SK-N-SH (cell line): ENCODE results near the gene ACAP1.

ENCODE experiments used
- EP300 ChIP-seq, 2 experiments: IDR thresholded peaks; 2 replicates each; pipeline versions ENCODE4 v1.4.0 to v1.6.1; 2012; ENCODE audit warnings: borderline replicate concordance in 1 of 2, low read depth in 1 of 2, low read length in 1 of 2
- EZH2phosphoT487 ChIP-seq: fragments of 200-600 bp; sonication (generic); IDR thresholded peaks from 2 replicates; pipeline ENCODE4 v1.6.1; 2017; ENCODE audit warnings: low read depth, mixed run types, mild to moderate bottlenecking, antibody characterized with exemption, moderate library complexity, borderline replicate concordance
- FOXJ3 ChIP-seq: sonication (generic); formaldehyde crosslinking; IDR thresholded peaks from 2 replicates; pipeline ENCODE4 v1.5.1; 2020; ENCODE audit warnings: mild to moderate bottlenecking, missing genetic modification reagents
- MEF2A ChIP-seq: IDR thresholded peaks from 2 replicates; pipeline ENCODE4 v1.4.0; 2012; ENCODE audit warnings: low read depth, borderline replicate concordance
- POLR2AphosphoS5 ChIP-seq: IDR thresholded peaks from 2 replicates; pipeline ENCODE4 v1.6.1; 2012; ENCODE audit warnings: low read depth, low read length
- SIN3A ChIP-seq: IDR thresholded peaks from 2 replicates; pipeline ENCODE4 v1.6.1; 2012; ENCODE audit warnings: low read depth, mild to moderate bottlenecking, low read length, moderate library complexity, borderline replicate concordance
- SMC3 ChIP-seq: IDR thresholded peaks from 2 replicates; pipeline ENCODE4 v1.6.1; 2012; ENCODE audit warnings: low read depth, low read length, improper control_type of control experiment
- TAF1 ChIP-seq: IDR thresholded peaks from 2 replicates; pipeline ENCODE4 v1.6.1; 2012; ENCODE audit warnings: low read depth, mild to moderate bottlenecking, low read length, moderate library complexity, borderline replicate concordance
- TF ChIP-seq, protein P1 (sequence below): fragments of 200-600 bp; sonication (generic); IDR thresholded peaks from 2 replicates; pipeline ENCODE4 v1.6.1; 2017; ENCODE audit warnings: antibody characterized with exemption, mild to moderate bottlenecking, moderate library complexity
- TF ChIP-seq, protein P2 (sequence below): fragments of 150-350 bp; IDR thresholded peaks from 2 replicates; pipeline ENCODE4 v1.6.1; 2017; ENCODE audit warnings: antibody characterized with exemption, low read length, low read depth, borderline replicate concordance
- TF ChIP-seq, protein P3 (sequence below): IDR thresholded peaks from 2 replicates; pipeline ENCODE4 v1.4.0; 2012; ENCODE audit warnings: low read depth, borderline replicate concordance
- TF ChIP-seq, protein P4 (sequence below): IDR thresholded peaks from 2 replicates; pipeline ENCODE4 v1.6.1; 2012; ENCODE audit warnings: mild to moderate bottlenecking, low read depth, low read length, moderate library complexity

DNA sequence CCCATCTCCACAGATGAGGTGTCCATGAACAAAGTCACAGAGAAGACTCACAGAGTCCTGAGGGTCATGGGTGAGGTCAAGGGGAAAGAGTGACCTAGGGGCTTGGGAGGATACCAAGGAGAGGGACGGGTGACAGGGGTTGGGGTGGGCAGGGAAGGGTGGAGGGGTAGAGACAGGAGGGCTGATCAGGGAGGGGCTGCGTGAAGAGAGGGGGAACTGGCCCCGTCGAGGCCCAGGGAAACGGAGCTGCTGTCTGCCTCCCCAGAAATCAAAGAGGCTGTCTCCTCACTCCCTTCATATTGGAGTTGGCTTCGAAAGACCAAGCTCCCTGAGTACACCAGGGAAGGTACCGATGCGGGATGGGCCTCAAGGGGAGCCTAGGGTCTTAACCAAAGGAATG is 19.2 kb downstream of the ACAP1 start:
- no peak for TF ChIP-seq EP300 (IDR thresholded peaks at IDR 0.05; ENCODE audit: borderline replicate concordance in 1 of 2, low read depth in 1 of 2, low read length in 1 of 2)
- no peak for TF ChIP-seq POLR2AphosphoS5
- no peak for TF ChIP-seq FOXJ3 (CRISPR knock-in tag)
- TF ChIP-seq, protein P1, sequence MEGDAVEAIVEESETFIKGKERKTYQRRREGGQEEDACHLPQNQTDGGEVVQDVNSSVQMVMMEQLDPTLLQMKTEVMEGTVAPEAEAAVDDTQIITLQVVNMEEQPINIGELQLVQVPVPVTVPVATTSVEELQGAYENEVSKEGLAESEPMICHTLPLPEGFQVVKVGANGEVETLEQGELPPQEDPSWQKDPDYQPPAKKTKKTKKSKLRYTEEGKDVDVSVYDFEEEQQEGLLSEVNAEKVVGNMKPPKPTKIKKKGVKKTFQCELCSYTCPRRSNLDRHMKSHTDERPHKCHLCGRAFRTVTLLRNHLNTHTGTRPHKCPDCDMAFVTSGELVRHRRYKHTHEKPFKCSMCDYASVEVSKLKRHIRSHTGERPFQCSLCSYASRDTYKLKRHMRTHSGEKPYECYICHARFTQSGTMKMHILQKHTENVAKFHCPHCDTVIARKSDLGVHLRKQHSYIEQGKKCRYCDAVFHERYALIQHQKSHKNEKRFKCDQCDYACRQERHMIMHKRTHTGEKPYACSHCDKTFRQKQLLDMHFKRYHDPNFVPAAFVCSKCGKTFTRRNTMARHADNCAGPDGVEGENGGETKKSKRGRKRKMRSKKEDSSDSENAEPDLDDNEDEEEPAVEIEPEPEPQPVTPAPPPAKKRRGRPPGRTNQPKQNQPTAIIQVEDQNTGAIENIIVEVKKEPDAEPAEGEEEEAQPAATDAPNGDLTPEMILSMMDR, result no peak
- no peak for TF ChIP-seq TAF1
- TF ChIP-seq SMC3, result no peak
- TF ChIP-seq MEF2A, result no peak
- no peak for TF ChIP-seq SIN3A
- TF ChIP-seq, protein P2, sequence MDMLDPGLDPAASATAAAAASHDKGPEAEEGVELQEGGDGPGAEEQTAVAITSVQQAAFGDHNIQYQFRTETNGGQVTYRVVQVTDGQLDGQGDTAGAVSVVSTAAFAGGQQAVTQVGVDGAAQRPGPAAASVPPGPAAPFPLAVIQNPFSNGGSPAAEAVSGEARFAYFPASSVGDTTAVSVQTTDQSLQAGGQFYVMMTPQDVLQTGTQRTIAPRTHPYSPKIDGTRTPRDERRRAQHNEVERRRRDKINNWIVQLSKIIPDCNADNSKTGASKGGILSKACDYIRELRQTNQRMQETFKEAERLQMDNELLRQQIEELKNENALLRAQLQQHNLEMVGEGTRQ, result no peak
- TF ChIP-seq EZH2phosphoT487, result no peak
- TF ChIP-seq, protein P3, sequence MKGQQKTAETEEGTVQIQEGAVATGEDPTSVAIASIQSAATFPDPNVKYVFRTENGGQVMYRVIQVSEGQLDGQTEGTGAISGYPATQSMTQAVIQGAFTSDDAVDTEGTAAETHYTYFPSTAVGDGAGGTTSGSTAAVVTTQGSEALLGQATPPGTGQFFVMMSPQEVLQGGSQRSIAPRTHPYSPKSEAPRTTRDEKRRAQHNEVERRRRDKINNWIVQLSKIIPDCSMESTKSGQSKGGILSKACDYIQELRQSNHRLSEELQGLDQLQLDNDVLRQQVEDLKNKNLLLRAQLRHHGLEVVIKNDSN, result no peak
- TF ChIP-seq, protein P4, sequence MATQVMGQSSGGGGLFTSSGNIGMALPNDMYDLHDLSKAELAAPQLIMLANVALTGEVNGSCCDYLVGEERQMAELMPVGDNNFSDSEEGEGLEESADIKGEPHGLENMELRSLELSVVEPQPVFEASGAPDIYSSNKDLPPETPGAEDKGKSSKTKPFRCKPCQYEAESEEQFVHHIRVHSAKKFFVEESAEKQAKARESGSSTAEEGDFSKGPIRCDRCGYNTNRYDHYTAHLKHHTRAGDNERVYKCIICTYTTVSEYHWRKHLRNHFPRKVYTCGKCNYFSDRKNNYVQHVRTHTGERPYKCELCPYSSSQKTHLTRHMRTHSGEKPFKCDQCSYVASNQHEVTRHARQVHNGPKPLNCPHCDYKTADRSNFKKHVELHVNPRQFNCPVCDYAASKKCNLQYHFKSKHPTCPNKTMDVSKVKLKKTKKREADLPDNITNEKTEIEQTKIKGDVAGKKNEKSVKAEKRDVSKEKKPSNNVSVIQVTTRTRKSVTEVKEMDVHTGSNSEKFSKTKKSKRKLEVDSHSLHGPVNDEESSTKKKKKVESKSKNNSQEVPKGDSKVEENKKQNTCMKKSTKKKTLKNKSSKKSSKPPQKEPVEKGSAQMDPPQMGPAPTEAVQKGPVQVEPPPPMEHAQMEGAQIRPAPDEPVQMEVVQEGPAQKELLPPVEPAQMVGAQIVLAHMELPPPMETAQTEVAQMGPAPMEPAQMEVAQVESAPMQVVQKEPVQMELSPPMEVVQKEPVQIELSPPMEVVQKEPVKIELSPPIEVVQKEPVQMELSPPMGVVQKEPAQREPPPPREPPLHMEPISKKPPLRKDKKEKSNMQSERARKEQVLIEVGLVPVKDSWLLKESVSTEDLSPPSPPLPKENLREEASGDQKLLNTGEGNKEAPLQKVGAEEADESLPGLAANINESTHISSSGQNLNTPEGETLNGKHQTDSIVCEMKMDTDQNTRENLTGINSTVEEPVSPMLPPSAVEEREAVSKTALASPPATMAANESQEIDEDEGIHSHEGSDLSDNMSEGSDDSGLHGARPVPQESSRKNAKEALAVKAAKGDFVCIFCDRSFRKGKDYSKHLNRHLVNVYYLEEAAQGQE, result no peak
